Neural crest cell (in vitro differentiated cells): ENCODE data around the gene PIP4K2A. TPM values are rescaled to one million over a fixed set of nuclear protein-coding genes. Genes with fewer than 3 reads are reported as not detected.

Source experiments
- DNase-seq: peaks from one replicate; pipeline ENCODE4 v3.0.0; 2021; ENCODE audit warnings: low read depth, mixed read lengths, low spot score
- H3K27ac Mint-ChIP-seq: one replicate; pipeline ENCODE4 v1.8.0; 2021; ENCODE audit warnings: mild to moderate bottlenecking, mixed read lengths; ENCODE audit not compliant: unreplicated experiment
- H3K27me3 Mint-ChIP-seq: 2 replicates; pipeline ENCODE4 v1.8.0; 2021; ENCODE audit warnings: low read depth, mild to moderate bottlenecking, mixed read lengths
- H3K36me3 Mint-ChIP-seq: 2 replicates; pipeline ENCODE4 v1.8.0; 2021; ENCODE audit warnings: low read depth, mild to moderate bottlenecking, mixed read lengths
- H3K4me1 Mint-ChIP-seq: 2 replicates; pipeline ENCODE4 v1.8.0; 2021; ENCODE audit warnings: mixed read lengths
- H3K4me3 Mint-ChIP-seq: one replicate; pipeline ENCODE4 v1.8.0; 2021; ENCODE audit warnings: mild to moderate bottlenecking, mixed read lengths
- H3K9me3 Mint-ChIP-seq: 2 replicates; pipeline ENCODE4 v1.8.0; 2021; ENCODE audit warnings: mixed read lengths
- long read RNA-seq: library from polyadenylated mRNA; unstranded; transcript quantifications from one replicate; pipeline ENCODE4 v2.0.0, GENCODE V29; 2020
- total RNA-seq: library from RNA; stranded (reverse); gene quantifications from 2 replicates; pipeline ENCODE4 v1.2.1, GENCODE V29; 2021
- TF ChIP-seq, protein P1 (sequence below): fragments of 200-600 bp; sonication (generic); conservative IDR thresholded peaks from 2 replicates; pipeline ENCODE4 v1.5.0; 2021; ENCODE audit warnings: antibody characterized with exemption, mild to moderate bottlenecking

Gene PIP4K2A
- total RNA-seq = 25.4 and 28.7 TPM in 2 replicates
- long read RNA-seq, partial matches to known transcripts = 5 of 10 reads
- long read RNA-seq, other reads (novel, unspliced or antisense) = 5 of 10 reads

DNA sequence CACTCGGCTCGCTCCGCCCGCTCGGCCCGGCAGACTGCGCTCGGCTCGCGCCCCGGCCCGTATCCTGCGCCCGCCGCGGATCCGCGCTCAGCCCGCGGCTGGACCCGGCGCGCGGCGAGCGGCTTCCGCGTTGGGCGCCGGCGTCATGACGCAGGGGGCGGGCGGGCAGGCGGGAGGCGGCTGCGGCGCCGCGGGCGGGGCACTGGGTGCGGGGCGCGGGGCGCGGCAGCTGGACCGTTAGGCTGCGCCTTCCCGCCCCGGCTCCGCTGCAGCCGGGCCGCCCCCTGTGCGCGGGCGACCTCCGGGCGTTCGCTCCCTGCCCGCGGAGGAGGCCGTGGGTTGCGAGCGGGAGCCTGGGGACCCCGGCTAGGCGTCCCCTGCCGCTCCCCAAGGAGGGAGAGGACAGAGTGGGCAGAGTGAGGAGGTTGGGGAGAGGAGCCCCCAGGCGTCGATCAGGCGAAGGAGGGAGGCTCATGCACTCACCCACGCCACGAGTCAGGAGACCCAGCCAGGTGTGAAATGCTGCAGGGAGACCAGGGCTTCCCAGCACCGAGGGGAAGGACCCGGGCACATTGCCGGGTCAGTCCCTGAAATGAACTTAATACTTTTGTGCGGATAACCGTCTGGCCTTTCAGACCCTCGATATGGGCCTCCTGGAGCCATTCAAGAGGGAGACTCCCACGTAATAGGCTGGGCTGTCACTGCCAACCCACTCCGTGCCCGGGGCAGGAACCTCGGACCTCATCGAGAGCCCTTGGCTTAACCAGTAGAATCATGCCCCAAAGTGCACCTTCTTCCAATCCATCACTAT is at the start of gene PIP4K2A:
Gene PIP4K2A, minus strand, starts transcription at position 100 of the 811 bp plus-strand sequence. CDS start 252 bp downstream, outside the sequence.
- TF ChIP-seq, protein P1, sequence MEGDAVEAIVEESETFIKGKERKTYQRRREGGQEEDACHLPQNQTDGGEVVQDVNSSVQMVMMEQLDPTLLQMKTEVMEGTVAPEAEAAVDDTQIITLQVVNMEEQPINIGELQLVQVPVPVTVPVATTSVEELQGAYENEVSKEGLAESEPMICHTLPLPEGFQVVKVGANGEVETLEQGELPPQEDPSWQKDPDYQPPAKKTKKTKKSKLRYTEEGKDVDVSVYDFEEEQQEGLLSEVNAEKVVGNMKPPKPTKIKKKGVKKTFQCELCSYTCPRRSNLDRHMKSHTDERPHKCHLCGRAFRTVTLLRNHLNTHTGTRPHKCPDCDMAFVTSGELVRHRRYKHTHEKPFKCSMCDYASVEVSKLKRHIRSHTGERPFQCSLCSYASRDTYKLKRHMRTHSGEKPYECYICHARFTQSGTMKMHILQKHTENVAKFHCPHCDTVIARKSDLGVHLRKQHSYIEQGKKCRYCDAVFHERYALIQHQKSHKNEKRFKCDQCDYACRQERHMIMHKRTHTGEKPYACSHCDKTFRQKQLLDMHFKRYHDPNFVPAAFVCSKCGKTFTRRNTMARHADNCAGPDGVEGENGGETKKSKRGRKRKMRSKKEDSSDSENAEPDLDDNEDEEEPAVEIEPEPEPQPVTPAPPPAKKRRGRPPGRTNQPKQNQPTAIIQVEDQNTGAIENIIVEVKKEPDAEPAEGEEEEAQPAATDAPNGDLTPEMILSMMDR = no peak
- H3K9me3 Mint-ChIP-seq = no peaks in the 10 kb centered on the region
- no peak within 1 kb of the TSS for H3K27ac Mint-ChIP-seq
- H3K4me3 Mint-ChIP-seq = peak within 1 kb of the TSS; percentile 91
- no peaks in the 10 kb centered on the region for H3K36me3 Mint-ChIP-seq
- peaks cover 21% of the 10 kb centered on the region for H3K27me3 Mint-ChIP-seq
- peak; percentile 50 for DNase-seq
- peaks cover 16% of the 10 kb centered on the region for H3K4me1 Mint-ChIP-seq

- no peak overlapping the region for H3K27ac Mint-ChIP-seq
- no peaks in the 10 kb centered on the region for H3K27me3 Mint-ChIP-seq
- H3K36me3 Mint-ChIP-seq = no peaks in the 10 kb centered on the region
- DNase-seq = no peak
- H3K9me3 Mint-ChIP-seq = no peaks in the 10 kb centered on the region
- H3K4me1 Mint-ChIP-seq = peaks cover 26% of the 10 kb centered on the region
- TF ChIP-seq, protein P1 = no peak
- H3K4me3 Mint-ChIP-seq = no peak overlapping the region
These were observed 47.3 kb upstream of the PIP4K2A start for GRCh38 chr10:22761569-22762220.

GRCh38 chr10:22760025-22760424 is 45.6 kb upstream of the PIP4K2A start:
- Mint-ChIP-seq H3K4me1 (peaks cover 20% of the 10 kb centered on the region), H3K9me3 (no peaks in the 10 kb centered on the region), H3K4me3 (no peak overlapping the region), H3K27ac (no peak overlapping the region), H3K27me3 (no peaks in the 10 kb centered on the region), H3K36me3 (no peaks in the 10 kb centered on the region)
- TF ChIP-seq, protein P1 = no peak
- no peak for DNase-seq

DNA sequence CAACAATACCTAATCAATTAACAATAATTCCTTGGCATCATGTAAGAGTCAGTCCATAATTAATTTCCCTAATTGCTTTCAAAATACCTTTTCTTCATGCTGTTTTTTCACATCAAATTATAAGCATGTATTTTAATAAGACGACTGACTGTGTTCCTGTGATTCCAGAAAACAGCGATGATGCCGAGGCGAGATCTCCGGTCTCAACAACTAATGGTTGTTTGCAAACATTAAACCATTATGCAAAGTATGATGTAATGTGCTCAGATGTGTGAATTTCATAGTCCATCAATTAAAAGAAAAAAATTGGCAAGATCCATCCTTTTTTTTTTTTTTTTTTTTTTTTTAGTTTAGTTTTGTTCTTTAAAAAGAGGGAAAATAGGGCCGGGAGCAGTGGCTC is 44.5 kb upstream of the PIP4K2A start:
- Mint-ChIP-seq H3K9me3 (no peaks in the 10 kb centered on the region), H3K4me3 (no peak overlapping the region), H3K4me1 (peaks cover 20% of the 10 kb centered on the region), H3K27me3 (no peaks in the 10 kb centered on the region), H3K36me3 (no peaks in the 10 kb centered on the region), H3K27ac (no peak overlapping the region)
- TF ChIP-seq, protein P1 = no peak
- DNase-seq = no peak

GRCh38 chr10:22754296-22754695 is 39.9 kb upstream of the PIP4K2A start:
- Mint-ChIP-seq H3K9me3 (no peaks in the 10 kb centered on the region), H3K4me3 (no peak overlapping the region), H3K27me3 (no peaks in the 10 kb centered on the region), H3K27ac (no peak overlapping the region), H3K36me3 (no peaks in the 10 kb centered on the region), H3K4me1 (no peaks in the 10 kb centered on the region)
- no peak for DNase-seq
- TF ChIP-seq, protein P1 = no peak
